GM06990 (cell line): Measurements from ENCODE around the gene TMEM187.
A peak's percentile ranks its signal among the peaks of the same experiment; 100 is the strongest.

Experiments used
- DNase-seq: peaks from one replicate; pipeline ENCODE4 v3.0.0-alpha.2; 2011; ENCODE audit not compliant: insufficient read length; ENCODE audit errors: extremely low read depth
- H3K27me3 ChIP-seq: replicated peaks from 2 replicates; pipeline ENCODE4 v1.6.0; 2011; ENCODE audit warnings: low read length; ENCODE audit not compliant: control insufficient read depth, insufficient read depth
- H3K36me3 ChIP-seq: 2 replicates; pipeline ENCODE4 v1.5.1; 2011; ENCODE audit warnings: low read length; ENCODE audit not compliant: control insufficient read depth, insufficient read depth
- H3K4me3 ChIP-seq: replicated peaks from 2 replicates; pipeline ENCODE4 v1.5.1; 2011; ENCODE audit warnings: low read depth, mild to moderate bottlenecking, control low read depth, low read length
- CTCF ChIP-seq: IDR thresholded peaks from 2 replicates; pipeline ENCODE4 v1.5.1; 2011; ENCODE audit warnings: low read length, control low read depth, mild to moderate bottlenecking, inconsistent platforms; ENCODE audit not compliant: insufficient read depth, poor library complexity, severe bottlenecking

The TMEM187 gene

GRCh38 chrX:153932220-153932915, 40.2 kb upstream of the TMEM187 start:
- TF ChIP-seq CTCF: no peak
- no peaks in the 10 kb centered on the region for H3K27me3 ChIP-seq
- no peak overlapping the region for H3K4me3 ChIP-seq
- DNase-seq: no peak
- H3K36me3 ChIP-seq: peaks cover 4% of the 10 kb centered on the region

DNA sequence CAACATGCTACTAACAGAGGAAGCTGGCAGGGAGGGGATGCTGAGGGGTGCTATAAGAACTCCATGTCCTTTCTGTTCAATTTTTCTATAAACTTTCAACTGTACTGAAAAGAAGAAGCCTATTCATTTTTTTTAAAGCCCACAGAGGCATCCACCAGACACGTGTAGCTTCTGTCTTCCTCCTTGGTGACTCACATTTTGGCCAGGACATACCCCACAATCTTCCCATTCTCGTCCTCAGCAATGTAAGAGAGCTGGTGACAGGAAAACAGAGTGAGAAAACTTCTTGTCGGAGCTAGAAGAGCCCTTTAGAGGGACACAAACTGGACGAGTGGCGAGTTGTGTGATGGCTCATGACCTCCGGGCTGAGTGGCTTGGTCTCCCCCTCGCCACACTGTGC, 38.8 kb upstream of the TMEM187 start:
- no peak for TF ChIP-seq CTCF
- peaks cover 4% of the 10 kb centered on the region for H3K36me3 ChIP-seq
- DNase-seq: no peak
- H3K4me3 ChIP-seq: peak overlapping the region; percentile 81
- no peaks in the 10 kb centered on the region for H3K27me3 ChIP-seq

DNA sequence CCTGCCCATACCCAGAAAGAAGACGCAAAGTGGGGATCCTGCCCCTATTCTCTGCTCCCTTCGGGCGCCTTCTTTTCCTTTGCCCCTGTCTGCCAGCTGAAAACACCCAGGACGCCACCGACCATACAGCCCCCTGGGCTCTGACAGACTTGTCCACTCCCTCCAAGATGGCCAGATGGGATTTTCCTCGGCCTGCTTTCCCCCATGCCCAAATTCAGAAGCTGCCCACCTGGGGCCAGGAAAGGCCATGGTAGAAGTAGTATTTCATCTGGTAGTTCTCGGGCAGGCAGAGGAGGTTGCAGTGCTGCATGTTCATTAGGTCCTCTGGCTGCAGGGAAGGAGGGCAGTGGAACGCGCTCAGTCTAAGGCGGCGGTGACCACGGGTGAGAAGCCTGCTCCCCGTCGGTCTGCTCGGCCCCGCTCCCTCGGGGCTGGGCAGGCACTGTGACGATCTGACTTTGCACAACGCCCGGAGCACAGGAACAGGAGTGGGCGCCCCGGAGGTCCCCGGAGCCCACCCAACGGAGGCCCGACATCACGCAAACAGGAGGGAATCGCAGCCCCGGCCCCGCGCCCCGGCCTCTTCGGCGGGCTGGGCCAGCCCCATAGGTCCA, 38.3 kb upstream of the TMEM187 start:
- DNase-seq: no peak
- no peaks in the 10 kb centered on the region for H3K27me3 ChIP-seq
- H3K4me3 ChIP-seq: peak overlapping the region; percentile 81
- peaks cover 4% of the 10 kb centered on the region for H3K36me3 ChIP-seq
- no peak for TF ChIP-seq CTCF

GRCh38 chrX:153934762-153935325, 37.7 kb upstream of the TMEM187 start, which contains the start of gene NAA10:
Gene NAA10 (minus strand): TSS chrX:153935037. CDS start chrX:153934904, 133 bp downstream.
- Histone ChIP-seq H3K4me3 (peak within 1 kb of the TSS; percentile 81), H3K36me3 (peaks cover 2% of the 10 kb centered on the region), H3K27me3 (no peaks in the 10 kb centered on the region)
- no peak for TF ChIP-seq CTCF
- DNase-seq: peak; percentile 88

DNA sequence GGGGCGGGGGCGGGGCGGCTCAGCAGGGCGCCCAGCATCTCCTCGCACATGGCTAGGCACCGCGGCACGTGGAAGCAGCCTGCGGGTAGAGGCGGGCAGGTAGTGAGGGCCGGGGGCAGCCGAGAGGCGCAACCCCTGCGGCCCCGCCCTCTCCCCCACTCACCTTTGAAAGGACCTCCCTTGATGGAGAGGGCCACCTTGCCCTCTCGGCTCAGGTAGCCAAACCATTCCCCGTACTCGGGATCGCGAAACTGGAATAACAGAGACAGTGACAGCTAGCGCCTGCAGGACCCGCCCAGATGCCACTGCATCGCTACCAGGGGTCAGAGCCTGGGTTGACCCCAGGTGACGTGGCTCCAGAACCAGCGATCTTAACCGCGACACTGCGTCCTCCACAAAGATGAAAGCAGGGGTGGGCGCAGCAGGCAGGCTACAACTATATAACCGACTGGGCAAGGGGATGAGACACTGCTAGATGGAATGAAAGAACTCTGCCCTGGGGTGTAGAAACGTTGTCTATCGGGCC, 37.2 kb upstream of the TMEM187 start:
- no peaks in the 10 kb centered on the region for H3K27me3 ChIP-seq
- DNase-seq: no peak
- peak overlapping the region; percentile 63 for H3K4me3 ChIP-seq
- no peak for TF ChIP-seq CTCF
- peaks cover 2% of the 10 kb centered on the region for H3K36me3 ChIP-seq
